H7 (cell line): ENCODE measurements around the gene USP37. TPM values are rescaled to one million over a fixed set of nuclear protein-coding genes. Genes with fewer than 3 reads are reported as not detected.
"Not testable (repeated sequence)": the region's sequence is repeated elsewhere in the genome, so short reads cannot be mapped to it uniquely, and the experiment has no call there.

Experiments used
- DNase-seq: peaks from one replicate; pipeline ENCODE4 v3.0.0; 2012
- H3K27me3 ChIP-seq: 2 replicates; pipeline ENCODE4 v1.6.0; 2011; ENCODE audit warnings: mild to moderate bottlenecking, low read length; ENCODE audit not compliant: control insufficient read depth, insufficient read depth
- H3K36me3 ChIP-seq: replicated peaks from 2 replicates; pipeline ENCODE4 v1.5.1; 2011; ENCODE audit warnings: low read length; ENCODE audit not compliant: control insufficient read depth, insufficient read depth
- H3K4me3 ChIP-seq: 2 replicates; pipeline ENCODE4 v1.5.1; 2011; ENCODE audit warnings: low read depth, mild to moderate bottlenecking, control low read depth, low read length, moderate library complexity; ENCODE audit not compliant: insufficient read depth
- total RNA-seq: library from RNA; depleted of rRNA; stranded (reverse); fragments of >200 nt; shearing (Covaris generic); gene quantifications from 2 replicates; pipeline ENCODE4 v1.2.3, GENCODE V29; 2014

Gene USP37
- total RNA-seq, 1 experiment from 2014 or later: 12.4 TPM

DNA sequence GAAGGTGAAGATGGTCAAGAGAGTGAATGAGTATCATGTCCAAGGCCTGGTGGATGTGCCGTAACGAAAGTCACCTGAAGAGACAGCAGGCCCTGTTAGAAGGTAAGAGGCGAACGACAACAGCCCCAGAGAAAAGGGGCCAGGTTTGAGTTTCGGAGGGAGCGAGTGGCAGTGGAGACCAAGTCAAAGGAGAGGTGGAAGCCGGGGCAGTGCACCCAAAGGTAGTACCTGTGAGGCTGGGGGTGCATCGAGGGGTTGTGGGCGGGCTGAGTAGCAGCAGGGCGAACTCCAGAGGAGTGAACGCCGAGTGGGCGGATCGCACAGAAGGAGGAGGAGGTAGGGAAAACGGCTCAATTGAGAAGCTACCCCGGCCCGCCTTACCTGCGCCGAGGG, 358 bp downstream of the USP37 start:
- H3K4me3 ChIP-seq: peak overlapping the region; percentile 77
- DNase-seq: no peak
- no peaks in the 10 kb centered on the region for H3K27me3 ChIP-seq
- H3K36me3 ChIP-seq: peaks cover 5% of the 10 kb centered on the region

DNA sequence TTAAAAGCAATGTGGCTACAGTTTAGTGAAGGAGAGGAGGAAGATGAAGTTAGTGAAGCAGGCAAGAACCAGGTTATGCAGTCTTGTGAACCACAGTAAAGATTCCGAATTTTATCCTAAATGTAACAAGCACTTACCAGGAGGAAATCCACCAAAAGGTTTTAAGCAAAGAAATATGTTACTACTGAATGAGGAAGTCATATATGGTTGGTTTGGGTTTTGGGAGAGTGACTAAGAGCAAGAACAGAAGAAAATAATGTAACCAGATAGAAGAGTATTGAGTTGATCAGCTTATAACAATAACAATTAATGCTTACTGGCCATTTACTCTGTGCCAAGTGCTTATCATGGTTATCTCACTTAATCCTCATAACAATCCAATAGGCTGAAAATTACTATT, 1.9 kb downstream of the USP37 start:
- Histone ChIP-seq H3K27me3 (no peaks in the 10 kb centered on the region), H3K36me3 (peaks cover 1% of the 10 kb centered on the region), H3K4me3 (no peak overlapping the region)
- no peak for DNase-seq

DNA sequence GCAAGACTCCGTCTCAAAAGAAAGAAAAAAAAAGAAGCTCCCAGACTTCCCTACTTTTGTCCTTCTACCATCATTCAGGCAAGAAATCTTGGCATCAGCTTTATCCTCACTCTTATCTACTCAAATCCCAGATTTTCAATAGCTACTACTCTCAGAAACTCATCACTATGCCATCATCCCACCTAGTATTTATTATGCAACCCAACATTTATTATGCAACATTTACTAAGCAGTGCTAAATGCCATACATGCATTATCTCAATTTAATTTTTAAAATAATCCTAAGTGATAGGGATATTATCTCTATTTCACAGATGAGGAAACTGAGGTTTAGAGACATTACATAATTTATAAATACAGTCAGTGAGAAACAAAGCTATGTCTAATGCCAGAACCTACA, 4.1 kb downstream of the USP37 start:
- DNase-seq: no peak
- no peak overlapping the region for H3K4me3 ChIP-seq
- H3K27me3 ChIP-seq: no peaks in the 10 kb centered on the region
- H3K36me3 ChIP-seq: peaks cover 10% of the 10 kb centered on the region

DNA sequence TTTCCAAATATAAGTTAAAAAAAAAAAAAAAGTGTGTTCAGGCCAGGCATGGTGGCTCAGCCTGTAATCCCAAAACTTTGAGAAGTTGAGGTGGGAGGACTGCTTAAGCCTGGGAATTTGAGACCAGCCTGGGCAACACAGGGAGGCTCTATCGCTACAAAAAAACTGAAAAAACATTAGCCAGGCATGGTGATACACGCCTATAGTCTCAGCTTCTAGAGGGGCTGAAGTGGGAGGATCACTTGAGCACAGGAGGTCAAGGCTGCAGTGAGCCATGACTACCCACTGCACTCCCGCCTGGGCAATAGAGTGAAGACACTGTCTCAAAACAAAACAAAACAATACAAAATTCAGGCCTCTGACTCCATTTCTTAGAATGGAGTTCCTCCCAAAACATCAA, 9.2 kb downstream of the USP37 start:
- no peak overlapping the region for H3K4me3 ChIP-seq
- H3K36me3 ChIP-seq: peaks cover 12% of the 10 kb centered on the region
- no peaks in the 10 kb centered on the region for H3K27me3 ChIP-seq
- no peak for DNase-seq

DNA sequence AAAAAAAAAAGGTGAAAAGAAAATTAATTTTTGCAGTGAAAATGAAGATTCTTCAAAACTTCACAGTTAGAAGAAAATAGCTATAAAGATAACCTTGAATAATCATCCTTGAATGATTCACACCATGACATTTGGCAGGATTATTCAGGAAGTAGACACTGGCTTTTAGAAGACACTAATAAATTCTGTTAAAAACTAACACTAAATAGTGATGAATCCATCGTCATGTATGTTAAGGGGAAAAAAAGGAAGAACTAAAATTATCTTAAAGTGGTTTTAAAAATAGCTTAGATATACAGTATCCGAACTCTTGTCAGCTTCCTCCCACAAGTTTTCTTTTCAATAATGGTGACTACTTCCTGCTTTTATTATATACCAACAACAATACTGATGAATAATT, 10.2 kb downstream of the USP37 start:
- DNase-seq: no peak
- Histone ChIP-seq H3K4me3 (no peak overlapping the region), H3K27me3 (no peaks in the 10 kb centered on the region), H3K36me3 (peaks cover 19% of the 10 kb centered on the region)

DNA sequence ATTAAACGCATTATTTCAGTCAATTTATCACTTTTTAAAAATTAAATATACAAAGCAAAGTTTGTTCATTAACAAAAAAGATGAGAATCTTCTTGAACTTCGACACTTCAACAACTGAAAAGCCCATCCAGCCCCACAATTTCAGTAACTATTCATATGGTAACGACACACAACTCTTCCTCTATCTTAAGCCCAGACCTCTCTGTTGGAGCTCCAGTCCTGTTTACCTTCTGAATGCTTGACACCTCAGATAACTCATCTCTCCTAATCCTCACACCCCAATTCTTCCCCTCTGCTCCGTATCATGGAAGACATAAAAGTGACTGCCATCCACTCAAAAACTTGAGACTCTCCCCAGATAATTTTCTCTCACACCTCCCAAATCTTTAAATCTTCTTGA, 12.6 kb downstream of the USP37 start:
- DNase-seq: peak; percentile 52
- peaks cover 18% of the 10 kb centered on the region for H3K36me3 ChIP-seq
- H3K27me3 ChIP-seq: no peaks in the 10 kb centered on the region
- no peak overlapping the region for H3K4me3 ChIP-seq

DNA sequence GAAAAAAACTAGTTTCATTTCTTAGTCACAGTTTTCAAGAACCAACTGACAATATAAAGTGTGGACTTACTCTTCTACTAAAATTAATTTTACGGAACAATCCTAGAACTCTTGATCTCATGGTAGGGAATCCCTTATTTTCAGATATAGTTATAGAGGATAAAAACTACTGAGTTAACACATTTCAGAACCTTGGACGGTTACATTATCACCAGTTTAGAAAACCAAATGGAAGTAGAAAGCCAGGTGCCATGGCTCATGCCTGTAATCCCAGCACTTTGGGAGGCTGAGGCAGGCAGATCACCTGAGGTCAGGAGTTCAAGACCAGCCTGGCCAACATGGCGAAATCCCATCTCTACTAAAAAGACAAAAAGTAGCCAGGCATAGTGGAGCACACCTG, 13.9 kb downstream of the USP37 start:
- DNase-seq, H3K4me3 ChIP-seq, H3K27me3 ChIP-seq: not testable (repeated sequence)
- H3K36me3 ChIP-seq: peaks cover 14% of the 10 kb centered on the region

DNA sequence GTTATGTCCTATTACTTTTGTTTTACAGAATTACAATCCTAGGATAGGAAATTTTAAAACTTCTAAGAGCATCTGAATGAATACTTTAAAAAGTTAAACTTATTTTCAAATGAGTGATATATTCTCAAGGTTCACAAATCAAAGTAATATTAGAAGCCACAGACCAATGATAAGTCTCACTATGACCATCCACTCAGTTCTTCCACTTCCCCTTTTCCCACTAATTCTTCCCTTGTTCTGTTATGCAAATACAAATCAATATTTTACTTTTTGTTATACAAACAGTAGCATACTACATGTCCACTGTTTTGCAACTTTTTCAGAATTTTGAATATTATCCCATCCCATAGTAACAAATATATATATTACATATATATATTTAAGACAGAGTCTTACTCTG, 20.2 kb downstream of the USP37 start:
- no peak for DNase-seq
- H3K36me3 ChIP-seq: peaks cover 18% of the 10 kb centered on the region
- H3K4me3 ChIP-seq: no peak overlapping the region

DNA sequence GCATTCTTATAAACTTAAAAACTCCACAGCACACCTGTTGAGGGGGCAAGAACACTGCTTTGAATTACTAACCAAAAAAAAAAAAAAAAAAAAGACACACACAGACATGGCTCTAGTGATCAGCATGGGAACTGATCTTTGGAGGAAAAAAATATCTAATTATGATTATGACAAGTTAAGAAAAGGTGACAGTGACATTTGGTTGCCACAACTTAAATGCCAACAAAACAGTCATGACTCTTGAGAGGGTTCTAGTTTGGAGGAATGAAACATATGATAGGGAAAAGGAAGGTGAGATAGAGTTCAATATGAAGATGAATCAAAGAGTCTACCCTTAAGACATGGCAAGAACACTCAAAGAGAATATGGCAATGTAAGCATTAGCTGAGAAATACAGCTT, 20.6 kb downstream of the USP37 start:
- DNase-seq: no peak
- Histone ChIP-seq H3K27me3 (no peaks in the 10 kb centered on the region), H3K4me3 (no peak overlapping the region), H3K36me3 (peaks cover 15% of the 10 kb centered on the region)

More for the DNA sequence above, 20.2 kb downstream of the USP37 start:
- H3K27me3 ChIP-seq: no peaks in the 10 kb centered on the region

DNA sequence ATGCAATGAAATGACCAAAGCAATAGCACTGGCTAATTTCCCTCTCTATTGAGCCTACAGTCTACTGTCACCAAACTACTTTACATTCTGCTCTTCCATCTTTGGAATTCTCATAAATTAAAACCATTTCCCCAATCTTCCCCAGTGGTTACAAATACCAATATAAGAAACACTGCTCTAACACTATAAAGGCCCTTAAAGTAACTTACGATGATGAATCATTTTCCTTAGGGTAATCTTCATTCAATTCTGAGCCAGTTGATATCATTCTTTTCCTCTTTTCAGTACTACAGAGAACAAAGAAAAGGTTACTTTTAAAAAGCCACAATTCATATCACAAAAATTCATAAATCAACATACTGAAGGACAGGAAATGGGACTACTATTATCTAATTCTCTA, 22.1 kb downstream of the USP37 start:
- Histone ChIP-seq H3K4me3 (no peak overlapping the region), H3K27me3 (no peaks in the 10 kb centered on the region), H3K36me3 (peaks cover 26% of the 10 kb centered on the region)
- no peak for DNase-seq

DNA sequence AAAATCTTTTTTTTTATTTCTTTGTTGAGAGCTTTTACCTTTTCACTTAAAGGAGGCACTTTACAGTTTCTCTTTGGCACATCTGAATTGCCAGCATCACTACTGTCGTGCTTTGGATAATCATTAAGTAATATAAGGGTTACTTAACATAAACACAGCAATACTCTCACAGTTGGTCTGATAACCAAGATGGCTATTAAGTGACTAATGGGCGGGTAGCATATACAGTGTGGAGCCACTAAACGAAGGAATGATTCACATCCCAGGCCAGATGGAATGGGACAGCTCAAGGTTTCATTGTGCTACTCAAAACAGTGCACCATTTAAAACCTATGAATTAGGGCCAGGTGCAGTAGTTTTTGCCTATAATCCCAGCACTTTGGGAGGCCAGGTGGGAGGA, 28.1 kb downstream of the USP37 start:
- Histone ChIP-seq H3K36me3 (peaks cover 18% of the 10 kb centered on the region), H3K4me3 (no peak overlapping the region), H3K27me3 (no peaks in the 10 kb centered on the region)
- no peak for DNase-seq

DNA sequence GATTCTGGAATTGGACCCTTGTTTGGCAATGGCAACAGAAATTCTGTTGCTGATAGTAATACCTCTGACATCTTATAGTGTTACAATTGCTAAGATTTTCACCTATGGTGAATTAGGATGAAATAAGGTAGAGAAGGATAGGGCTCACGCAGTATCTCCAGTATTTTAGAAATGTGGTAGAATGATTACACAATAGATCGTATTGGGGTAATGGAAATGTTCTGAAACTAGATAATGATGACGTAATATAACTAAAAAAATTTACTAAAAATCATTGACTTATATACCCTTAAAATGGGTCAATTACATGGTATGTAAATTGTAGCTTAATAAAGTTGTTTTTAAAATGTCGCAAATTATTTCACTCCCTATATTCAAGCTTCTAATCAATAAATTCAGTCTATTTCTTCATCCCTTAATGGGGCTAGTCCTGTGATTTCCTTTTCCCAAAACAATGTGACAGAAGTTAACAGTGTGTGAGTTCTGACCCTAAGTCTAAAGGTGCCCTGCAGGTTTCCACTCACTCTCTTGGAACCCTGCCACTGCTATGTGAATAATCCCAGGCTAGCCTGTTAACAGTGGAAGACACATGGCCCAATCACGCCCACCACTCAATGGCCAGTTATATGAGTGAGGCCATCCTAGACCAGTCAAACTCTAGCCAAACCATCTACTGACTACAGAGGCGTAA, 31.2 kb downstream of the USP37 start:
- H3K4me3 ChIP-seq: no peak overlapping the region
- DNase-seq: no peak
- no peaks in the 10 kb centered on the region for H3K27me3 ChIP-seq
- H3K36me3 ChIP-seq: peaks cover 11% of the 10 kb centered on the region

DNA sequence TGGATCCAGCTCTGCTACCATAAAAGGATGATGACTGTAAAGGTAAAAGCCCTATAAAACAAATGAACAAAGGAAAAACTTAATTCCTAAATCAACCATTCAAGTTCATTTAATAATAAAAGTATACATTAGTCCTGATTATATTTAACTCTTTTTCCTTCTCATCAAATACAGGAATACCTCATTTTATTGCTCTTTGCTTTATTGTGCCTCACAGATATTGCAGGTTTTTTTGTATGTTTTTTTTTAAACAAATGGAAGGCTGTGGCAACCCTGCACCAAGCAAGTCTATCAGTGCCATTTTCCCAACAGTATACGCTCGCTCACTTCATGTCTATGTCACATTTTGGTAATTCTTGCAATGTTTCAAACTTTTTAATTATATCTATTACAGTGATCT, 38.2 kb downstream of the USP37 start:
- H3K36me3 ChIP-seq: peaks cover 12% of the 10 kb centered on the region

DNA sequence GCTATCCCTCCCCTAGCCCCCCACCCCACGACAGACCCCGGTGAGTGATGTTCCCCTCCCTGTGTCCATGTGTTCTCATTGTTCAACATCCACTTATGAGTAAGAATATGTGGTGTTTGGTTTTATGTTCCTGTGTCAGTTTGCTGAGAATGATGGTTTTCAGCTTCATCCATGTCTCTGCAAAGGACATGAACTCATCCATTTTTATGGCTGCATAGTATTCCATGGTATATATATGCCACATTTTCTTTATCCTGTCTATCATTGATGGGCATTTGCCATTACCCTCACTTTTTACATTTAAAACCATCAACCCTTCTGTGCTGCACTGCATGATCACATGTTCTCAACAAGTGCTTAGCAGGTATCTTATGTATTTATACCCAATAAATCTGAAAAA, 39.7 kb downstream of the USP37 start:
- H3K4me3 ChIP-seq, H3K27me3 ChIP-seq, DNase-seq: not testable (repeated sequence)
- H3K36me3 ChIP-seq: peaks cover 11% of the 10 kb centered on the region

More for the DNA sequence above, 38.2 kb downstream of the USP37 start:
- no peak for DNase-seq
- H3K27me3 ChIP-seq: no peaks in the 10 kb centered on the region
- no peak overlapping the region for H3K4me3 ChIP-seq

DNA sequence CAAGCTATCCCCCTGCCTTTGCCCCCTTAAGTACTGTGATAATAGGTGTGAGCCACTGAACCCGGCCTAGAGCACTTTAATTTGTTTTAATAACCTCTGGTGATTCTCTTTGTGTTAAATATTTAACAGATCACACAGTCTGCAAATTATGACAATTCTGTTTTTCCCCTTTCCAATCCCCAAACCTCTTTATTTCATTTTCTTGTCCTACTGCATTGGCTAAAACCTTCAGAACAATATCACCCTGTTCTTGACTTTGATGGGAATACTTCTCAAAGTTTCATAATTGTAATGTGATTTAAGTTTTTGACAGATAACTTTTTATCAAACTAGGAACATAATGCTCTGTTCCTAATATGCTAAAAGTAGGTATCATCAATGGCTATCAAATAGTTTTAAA, 44.5 kb downstream of the USP37 start:
- H3K36me3 ChIP-seq: peaks cover 2% of the 10 kb centered on the region
- no peak for DNase-seq
- H3K4me3 ChIP-seq: no peak overlapping the region
- H3K27me3 ChIP-seq: no peaks in the 10 kb centered on the region

DNA sequence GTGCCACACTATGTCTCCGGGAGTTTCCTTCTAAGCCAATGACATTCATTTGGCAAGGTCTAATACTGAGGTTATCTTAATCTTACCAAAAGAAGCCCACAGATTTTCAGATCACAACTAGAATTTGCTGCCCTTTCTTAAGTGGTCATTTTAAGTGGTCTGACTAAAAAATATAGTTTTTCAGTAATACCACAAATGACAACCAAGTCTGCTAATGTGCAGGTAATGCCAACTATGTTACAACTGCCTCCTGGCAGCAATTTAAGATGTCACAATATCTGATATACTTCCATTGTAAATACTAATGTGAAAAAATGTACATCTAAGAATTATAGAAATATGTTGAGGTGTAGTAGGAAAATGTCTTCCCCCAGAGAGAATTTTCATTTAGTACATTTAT, 49.3 kb downstream of the USP37 start:
- no peak for DNase-seq
- Histone ChIP-seq H3K4me3 (no peak overlapping the region), H3K27me3 (no peaks in the 10 kb centered on the region)

More for the DNA sequence above, 49.3 kb downstream of the USP37 start:
- H3K36me3 ChIP-seq: no peaks in the 10 kb centered on the region; the same call in 1 of the 2 replicates
